Activated CD4-positive, alpha-beta T cell treated with anti-CD3 and anti-CD28 coated beads, Interleukin-2, amount 50 U/mL, for 16 hours (primary cell): ENCODE data around the gene PCDHAC2.
A peak's percentile ranks its signal among the peaks of the same experiment; 100 is the strongest.

Experiments
- DNase-seq: peaks from one replicate; pipeline ENCODE4 v3.0.0-alpha.2; 2020

Gene PCDHAC2

GRCh38 chr5:140966293-140967225 is at the start of gene PCDHAC2:
PCDHAC2 (plus strand) TSS chr5:140966476; CDS start chr5:140966767, 291 bp downstream.
- DNase-seq = no peak

GRCh38 chr5:140923601-140924000 is 42.7 kb upstream of the PCDHAC2 start:
- DNase-seq = no peak

- no peak for DNase-seq
Observed at GRCh38 chr5:140925806-140926442, 40.4 kb upstream of the PCDHAC2 start, which contains the start of gene PCDHAC1. PCDHAC1 (plus strand) TSS chr5:140926299; CDS start chr5:140926893, 594 bp downstream.

- DNase-seq = peak; percentile 1
Observed at GRCh38 chr5:140926443-140927227, 39.6 kb upstream of the PCDHAC2 start.

GRCh38 chr5:140927228-140927573 is 39.1 kb upstream of the PCDHAC2 start:
- no peak for DNase-seq

GRCh38 chr5:140934964-140935606 is 31.2 kb upstream of the PCDHAC2 start:
- DNase-seq = no peak

- DNase-seq = no peak
Observed at GRCh38 chr5:140946578-140946977, 19.7 kb upstream of the PCDHAC2 start.

- DNase-seq = no peak
Observed at GRCh38 chr5:140951636-140952035, 14.6 kb upstream of the PCDHAC2 start.

- DNase-seq = no peak
Observed at GRCh38 chr5:140953234-140953633, 13.0 kb upstream of the PCDHAC2 start.

- DNase-seq = no peak
Observed at GRCh38 chr5:140962190-140962589, 4.1 kb upstream of the PCDHAC2 start.

GRCh38 chr5:140964356-140964755 is 1.9 kb upstream of the PCDHAC2 start:
- DNase-seq = no peak

GRCh38 chr5:140965905-140966292 is 377 bp upstream of the PCDHAC2 start:
- DNase-seq = no peak

GRCh38 chr5:140967226-140967893 is 1.1 kb downstream of the PCDHAC2 start:
- DNase-seq = no peak

- DNase-seq = no peak
Observed at GRCh38 chr5:140969880-140970279, 3.6 kb downstream of the PCDHAC2 start.

GRCh38 chr5:140973550-140973949 is 7.3 kb downstream of the PCDHAC2 start:
- DNase-seq = no peak

GRCh38 chr5:140977003-140977402 is 10.7 kb downstream of the PCDHAC2 start:
- no peak for DNase-seq

- DNase-seq = no peak
Observed at GRCh38 chr5:140978260-140978659, 12.0 kb downstream of the PCDHAC2 start.

- DNase-seq = no peak
Observed at GRCh38 chr5:140978983-140979382, 12.7 kb downstream of the PCDHAC2 start.

- DNase-seq = no peak
Observed at GRCh38 chr5:140982083-140982716, 15.9 kb downstream of the PCDHAC2 start.

- DNase-seq = no peak
Observed at GRCh38 chr5:140986117-140986521, 19.8 kb downstream of the PCDHAC2 start.

- DNase-seq = no peak
Observed at GRCh38 chr5:140988100-140988499, 21.8 kb downstream of the PCDHAC2 start.

- DNase-seq = no peak
Observed at GRCh38 chr5:140988608-140989007, 22.3 kb downstream of the PCDHAC2 start.
